Germinal center (tissue), 1 donor: ENCODE measurements around the gene BMP8B.
"Not testable (repeated sequence)": the region's sequence is repeated elsewhere in the genome, so short reads cannot be mapped to it uniquely, and the experiment has no call there.

ENCODE experiments used
- DNase-seq: peaks from one replicate; pipeline ENCODE4 v3.0.0; 2012; ENCODE audit warnings: mixed read lengths, low spot score

The BMP8B gene

GRCh38 chr1:39777896-39778295, 10.8 kb downstream of the BMP8B start:
- DNase-seq: not testable (repeated sequence)

- no peak for DNase-seq
Observed at GRCh38 chr1:39777306-39777705, 11.4 kb downstream of the BMP8B start.

GRCh38 chr1:39776886-39777285, 11.8 kb downstream of the BMP8B start:
- DNase-seq: no peak

GRCh38 chr1:39776400-39776713, 12.3 kb downstream of the BMP8B start:
- no peak for DNase-seq

- not testable (repeated sequence) for DNase-seq
Observed at GRCh38 chr1:39775676-39776399, 12.8 kb downstream of the BMP8B start.

- DNase-seq: not testable (repeated sequence)
Observed at GRCh38 chr1:39775141-39775540, 13.5 kb downstream of the BMP8B start.

GRCh38 chr1:39773369-39773979, 15.2 kb downstream of the BMP8B start:
- DNase-seq: not testable (repeated sequence)

GRCh38 chr1:39771022-39771532, 17.6 kb downstream of the BMP8B start, which contains the start of gene OXCT2:
TSS of gene OXCT2 (minus strand) at chr1:39771348. CDS start at chr1:39771255, 93 bp downstream.
- DNase-seq: not testable (repeated sequence)

GRCh38 chr1:39770100-39771021, 18.3 kb downstream of the BMP8B start:
- not testable (repeated sequence) for DNase-seq

- DNase-seq: not testable (repeated sequence)
Observed at GRCh38 chr1:39769502-39769901, 19.2 kb downstream of the BMP8B start.

- not testable (repeated sequence) for DNase-seq
Observed at GRCh38 chr1:39766466-39766865, 22.2 kb downstream of the BMP8B start.

GRCh38 chr1:39764512-39764911, 24.2 kb downstream of the BMP8B start:
- DNase-seq: not testable (repeated sequence)

GRCh38 chr1:39763619-39764374, 24.9 kb downstream of the BMP8B start:
- DNase-seq: not testable (repeated sequence)

GRCh38 chr1:39762550-39763540, 25.8 kb downstream of the BMP8B start:
- DNase-seq: no peak

- no peak for DNase-seq
Observed at GRCh38 chr1:39761557-39762260, 27.0 kb downstream of the BMP8B start.

- no peak for DNase-seq
Observed at GRCh38 chr1:39761016-39761415, 27.6 kb downstream of the BMP8B start.

- no peak for DNase-seq
Observed at GRCh38 chr1:39760074-39761008, 28.3 kb downstream of the BMP8B start.

- no peak for DNase-seq
Observed at GRCh38 chr1:39759436-39759726, 29.3 kb downstream of the BMP8B start.
